Prostate gland (tissue), 2 donors: ENCODE measurements around the gene GSG1.

ENCODE experiments used
- CTCF ChIP-seq, 4 experiments: fragments of 200-600 bp in 2 of 4; fragments of 450-650 bp in 2 of 4; sonication (generic) in 2 of 4; IDR thresholded peaks; 1 replicate in 3 of 4; 2 replicates in 1 of 4; pipeline ENCODE4 v1.5.1; 2016 to 2019; ENCODE audit warnings: antibody characterized with exemption in 4 of 4, mild to moderate bottlenecking in 2 of 4, moderate library complexity in 2 of 4
- POLR2A ChIP-seq: fragments of 450-650 bp; IDR thresholded peaks from one replicate; pipeline ENCODE4 v1.6.1; 2016; ENCODE audit warnings: antibody characterized with exemption, mild to moderate bottlenecking

GRCh38 chr12:13052421-13052820, 51.0 kb downstream of the GSG1 start:
- no peak for TF ChIP-seq POLR2A
- no peak for TF ChIP-seq CTCF (IDR thresholded peaks at IDR 0.05)
